Measurements from ENCODE around the gene PROSER1.

Gene PROSER1

GRCh38 chr13:38980750-38981078 lies 57.2 kb downstream of the PROSER1 start:
- peaks cover 8% of the 10 kb centered on the region for H3K9me3 ChIP-seq (ENCODE audit: control insufficient read depth, low read depth, low read length)
- peaks cover 13% of the 10 kb centered on the region for H3K4me1 ChIP-seq (ENCODE audit: control insufficient read depth, low read depth, low read length)
- no peaks in the 10 kb centered on the region for H3K27me3 ChIP-seq (ENCODE audit: control insufficient read depth, insufficient read depth, low read length)
- no peak overlapping the region for H3K27ac ChIP-seq (ENCODE audit: low read length)
- no peak overlapping the region for H3K4me3 ChIP-seq (ENCODE audit: low read length)
- no peaks in the 10 kb centered on the region for H3K36me3 ChIP-seq (ENCODE audit: control insufficient read depth, low read depth, low read length)
- H3K9ac ChIP-seq (ENCODE audit: low read length): no peak overlapping the region

- Histone ChIP-seq H3K27ac (ENCODE audit: low read length) (no peak overlapping the region), H3K9ac (ENCODE audit: low read length) (no peak overlapping the region), H3K36me3 (ENCODE audit: control insufficient read depth, low read depth, low read length) (no peaks in the 10 kb centered on the region), H3K4me3 (ENCODE audit: low read length) (no peak overlapping the region), H3K4me1 (ENCODE audit: control insufficient read depth, low read depth, low read length) (peaks cover 13% of the 10 kb centered on the region), H3K9me3 (ENCODE audit: control insufficient read depth, low read depth, low read length) (peaks cover 8% of the 10 kb centered on the region), H3K27me3 (ENCODE audit: control insufficient read depth, insufficient read depth, low read length) (no peaks in the 10 kb centered on the region)
Observed at GRCh38 chr13:38979891-38980749, 57.8 kb downstream of the PROSER1 start.

GRCh38 chr13:38970380-38971051 lies 67.4 kb downstream of the PROSER1 start:
- H3K9me3 ChIP-seq (ENCODE audit: control insufficient read depth, low read depth, low read length): no peaks in the 10 kb centered on the region
- H3K4me1 ChIP-seq (ENCODE audit: control insufficient read depth, low read depth, low read length): peaks cover 6% of the 10 kb centered on the region
- H3K27ac ChIP-seq (ENCODE audit: low read length): no peak overlapping the region
- H3K36me3 ChIP-seq (ENCODE audit: control insufficient read depth, low read depth, low read length): no peaks in the 10 kb centered on the region
- no peak overlapping the region for H3K9ac ChIP-seq (ENCODE audit: low read length)
- H3K27me3 ChIP-seq (ENCODE audit: control insufficient read depth, insufficient read depth, low read length): no peaks in the 10 kb centered on the region
- H3K4me3 ChIP-seq (ENCODE audit: low read length): no peak overlapping the region

- no peak overlapping the region for H3K9ac ChIP-seq (ENCODE audit: low read length)
- no peaks in the 10 kb centered on the region for H3K27me3 ChIP-seq (ENCODE audit: control insufficient read depth, insufficient read depth, low read length)
- no peaks in the 10 kb centered on the region for H3K9me3 ChIP-seq (ENCODE audit: control insufficient read depth, low read depth, low read length)
- H3K4me3 ChIP-seq (ENCODE audit: low read length): no peak overlapping the region
- no peak overlapping the region for H3K27ac ChIP-seq (ENCODE audit: low read length)
- H3K36me3 ChIP-seq (ENCODE audit: control insufficient read depth, low read depth, low read length): no peaks in the 10 kb centered on the region
- H3K4me1 ChIP-seq (ENCODE audit: control insufficient read depth, low read depth, low read length): peaks cover 6% of the 10 kb centered on the region
Observed at GRCh38 chr13:38969187-38969586, 68.7 kb downstream of the PROSER1 start.

GRCh38 chr13:38967446-38967845 lies 70.4 kb downstream of the PROSER1 start:
- Histone ChIP-seq H3K27me3 (ENCODE audit: control insufficient read depth, insufficient read depth, low read length) (no peaks in the 10 kb centered on the region), H3K4me1 (ENCODE audit: control insufficient read depth, low read depth, low read length) (peaks cover 6% of the 10 kb centered on the region), H3K36me3 (ENCODE audit: control insufficient read depth, low read depth, low read length) (no peaks in the 10 kb centered on the region), H3K27ac (ENCODE audit: low read length) (no peak overlapping the region), H3K4me3 (ENCODE audit: low read length) (no peak overlapping the region), H3K9me3 (ENCODE audit: control insufficient read depth, low read depth, low read length) (no peaks in the 10 kb centered on the region), H3K9ac (ENCODE audit: low read length) (no peak overlapping the region)

- Histone ChIP-seq H3K9ac (ENCODE audit: low read length) (no peak overlapping the region), H3K27ac (ENCODE audit: low read length) (no peak overlapping the region), H3K4me1 (ENCODE audit: control insufficient read depth, low read depth, low read length) (peaks cover 6% of the 10 kb centered on the region), H3K27me3 (ENCODE audit: control insufficient read depth, insufficient read depth, low read length) (no peaks in the 10 kb centered on the region), H3K9me3 (ENCODE audit: control insufficient read depth, low read depth, low read length) (no peaks in the 10 kb centered on the region), H3K36me3 (ENCODE audit: control insufficient read depth, low read depth, low read length) (no peaks in the 10 kb centered on the region), H3K4me3 (ENCODE audit: low read length) (no peak overlapping the region)
Observed at GRCh38 chr13:38965281-38965680, 72.6 kb downstream of the PROSER1 start.

- no peak overlapping the region for H3K9ac ChIP-seq (ENCODE audit: low read length)
- H3K27me3 ChIP-seq (ENCODE audit: control insufficient read depth, insufficient read depth, low read length): no peaks in the 10 kb centered on the region
- H3K27ac ChIP-seq (ENCODE audit: low read length): no peak overlapping the region
- H3K36me3 ChIP-seq (ENCODE audit: control insufficient read depth, low read depth, low read length): no peaks in the 10 kb centered on the region
- H3K4me3 ChIP-seq (ENCODE audit: low read length): no peak overlapping the region
- no peaks in the 10 kb centered on the region for H3K9me3 ChIP-seq (ENCODE audit: control insufficient read depth, low read depth, low read length)
- H3K4me1 ChIP-seq (ENCODE audit: control insufficient read depth, low read depth, low read length): no peaks in the 10 kb centered on the region
Observed at GRCh38 chr13:38960175-38960574, 77.7 kb downstream of the PROSER1 start.

Measured in iPS-18a (cell line).